HCT116 (cell line): Measurements from ENCODE around the gene SUSD5. TPM values are rescaled to one million over a fixed set of nuclear protein-coding genes. Genes with fewer than 3 reads are reported as not detected.

Experiments used
- ATAC-seq: fragments of 200-7000 bp; cut with Tn5 transposase; 2 replicates; pipeline ENCODE4 v1.9.1; 2020; ENCODE audit warnings: mild to moderate bottlenecking, moderate library complexity
- BruUV-seq: library from RNA; stranded (reverse); fragments of 400-500 nt; replicated peaks from 2 replicates; lab custom pipeline; 2021; lab: Mats Ljungman, UMichigan
- CTCF ChIA-PET: fragments of 300-600 bp; sonication (Branson Sonifier 250); formaldehyde crosslinking; loops from one replicate; lab custom pipeline; 2021; ENCODE audit warnings: antibody characterized with exemption; lab: Charles Lee
- POLR2A ChIA-PET: fragments of 300-600, 350-600 bp; sonication (Branson Sonifier 250); formaldehyde crosslinking; loops from one replicate; lab custom pipeline; 2021; ENCODE audit warnings: antibody characterized with exemption; lab: Charles Lee
- RAD21 ChIA-PET, 2 experiments: fragments of 300-600 bp; sonication (Branson Sonifier 250); formaldehyde crosslinking; loops; one replicate each; lab custom pipeline; 2023; ENCODE audit warnings: low total read pairs in 2 of 2; ENCODE audit not compliant: uncharacterized antibody in 2 of 2, unreplicated experiment in 2 of 2, low non-redundant PET in 1 of 2; lab: Charles Lee
- DNase-seq: peaks from one replicate; pipeline ENCODE4 v3.0.0-alpha.2; 2010; ENCODE audit warnings: low read depth, low spot score
- H2AFZ ChIP-seq: fragments of 200-600 bp; shearing (Covaris generic), sonication (generic); 2 replicates; pipeline ENCODE4 v1.6.1; 2017; ENCODE audit warnings: low read depth, mixed run types, mixed read lengths, antibody characterized with exemption, low read length; ENCODE audit not compliant: poor library complexity, severe bottlenecking
- H3K27ac ChIP-seq: 2 replicates; pipeline ENCODE4 v1.5.1; 2012; ENCODE audit warnings: low read depth, low read length
- H3K27me3 ChIP-seq: fragments of 200-600 bp; sonication (generic); 2 replicates; pipeline ENCODE4 v1.6.1; 2016; ENCODE audit warnings: mixed run types, low read length, mixed read lengths; ENCODE audit not compliant: insufficient read depth
- H3K36me3 ChIP-seq, 2 experiments: fragments of 200-500 bp in 1 of 2; fragments of 200-600 bp in 1 of 2; sonication (Bioruptor generic) in 1 of 2; sonication (generic) in 1 of 2; 2 replicates each; pipeline versions ENCODE4 v1.5.1 to v1.6.1; 2014 to 2016; ENCODE audit warnings: low read length in 2 of 2, inconsistent platforms in 1 of 2, mixed read lengths in 1 of 2, mixed run types in 1 of 2; ENCODE audit not compliant: insufficient read depth in 2 of 2, control insufficient read depth in 1 of 2
- H3K4me1 ChIP-seq, 2 experiments: fragments of 200-600 bp in 1 of 2; sonication (generic) in 1 of 2; 2 replicates each; pipeline versions ENCODE4 v1.5.1 to v1.6.1; 2012 to 2017; ENCODE audit warnings: low read length in 2 of 2, inconsistent platforms in 1 of 2, mild to moderate bottlenecking in 1 of 2, mixed read lengths in 1 of 2, mixed run types in 1 of 2, moderate library complexity in 1 of 2; ENCODE audit not compliant: insufficient read depth in 2 of 2, control insufficient read depth in 1 of 2
- H3K4me2 ChIP-seq: fragments of 200-600 bp; sonication (generic); 2 replicates; pipeline ENCODE4 v1.6.1; 2017; ENCODE audit warnings: mixed run types, low read length, mixed read lengths
- H3K4me3 ChIP-seq, 2 experiments: fragments of 200-600 bp in 1 of 2; sonication (generic) in 1 of 2; replicated peaks in 1 of 2; 2 replicates each; pipeline ENCODE4 v1.5.1; 2011 to 2016; ENCODE audit warnings: low read length in 2 of 2, control low read depth in 1 of 2, low read depth in 1 of 2, mild to moderate bottlenecking in 1 of 2, mixed read lengths in 1 of 2, mixed run types in 1 of 2
- H3K79me2 ChIP-seq: fragments of 200-600 bp; sonication (generic); 2 replicates; pipeline ENCODE4 v1.6.1; 2017; ENCODE audit warnings: mild to moderate bottlenecking, mixed run types, low read length, moderate library complexity, mixed read lengths; ENCODE audit not compliant: insufficient read depth
- H3K9ac ChIP-seq: fragments of 200-600 bp; sonication (generic); 2 replicates; pipeline ENCODE4 v1.6.1; 2016; ENCODE audit warnings: low read length, mixed read lengths
- H3K9me2 ChIP-seq: fragments of 200-600 bp; sonication (generic), shearing (Covaris generic); 2 replicates; pipeline ENCODE4 v1.6.1; 2017; ENCODE audit warnings: mixed run types, mild to moderate bottlenecking, moderate library complexity; ENCODE audit not compliant: insufficient read depth
- H3K9me3 ChIP-seq, 2 experiments: fragments of 200-500 bp in 1 of 2; fragments of 200-600 bp in 1 of 2; sonication (Bioruptor generic) in 1 of 2; sonication (generic) in 1 of 2; 2 replicates each; pipeline ENCODE4 v1.6.1; 2014 to 2017; ENCODE audit warnings: low read length in 2 of 2, mixed read lengths in 2 of 2, inconsistent platforms in 1 of 2, low read depth in 1 of 2, mild to moderate bottlenecking in 1 of 2, mixed run types in 1 of 2, moderate library complexity in 1 of 2; ENCODE audit not compliant: control insufficient read depth in 1 of 2, insufficient read depth in 1 of 2
- H4K20me1 ChIP-seq: fragments of 200-600 bp; sonication (generic), shearing (Covaris generic); 2 replicates; pipeline ENCODE4 v1.6.1; 2017; ENCODE audit warnings: mixed run types, mild to moderate bottlenecking, moderate library complexity; ENCODE audit not compliant: insufficient read depth
- CBX3 ChIP-seq: IDR thresholded peaks from 2 replicates; pipeline ENCODE4 v1.6.1; 2012; ENCODE audit warnings: low read depth
- CEBPB ChIP-seq: IDR thresholded peaks from 2 replicates; pipeline ENCODE4 v1.6.1; 2012; ENCODE audit warnings: low read depth
- ELF1 ChIP-seq: IDR thresholded peaks from 2 replicates; pipeline ENCODE4 v1.6.1; 2012; ENCODE audit warnings: low read depth, borderline replicate concordance
- EZH2 ChIP-seq: fragments of 200-600 bp; sonication (generic); IDR thresholded peaks from 2 replicates; pipeline ENCODE4 v1.6.1; 2017; ENCODE audit warnings: antibody characterized with exemption, mixed run types
- JUND ChIP-seq: IDR thresholded peaks from 2 replicates; pipeline ENCODE4 v1.6.1; 2012
- MAX ChIP-seq: IDR thresholded peaks from 2 replicates; pipeline ENCODE4 v1.6.1; 2012
- POLR2A ChIP-seq: IDR thresholded peaks from 2 replicates; pipeline ENCODE4 v1.7.0; 2011; ENCODE audit warnings: borderline replicate concordance; ENCODE audit not compliant: insufficient read depth, insufficient read length; ENCODE audit errors: extremely low read depth
- POLR2AphosphoS5 ChIP-seq: IDR thresholded peaks from 2 replicates; pipeline ENCODE4 v1.6.1; 2011; ENCODE audit warnings: mild to moderate bottlenecking, low read depth, low read length, moderate library complexity
- RAD21 ChIP-seq: IDR thresholded peaks from 2 replicates; pipeline ENCODE4 v1.6.1; 2012; ENCODE audit warnings: low read depth, mild to moderate bottlenecking
- SIN3A ChIP-seq: IDR thresholded peaks from 2 replicates; pipeline ENCODE4 v1.6.1; 2012; ENCODE audit warnings: low read depth
- SP1 ChIP-seq: IDR thresholded peaks from 2 replicates; pipeline ENCODE4 v1.6.1; 2012; ENCODE audit warnings: low read depth
- SRF ChIP-seq: IDR thresholded peaks from 2 replicates; pipeline ENCODE4 v1.6.1; 2012; ENCODE audit warnings: low read depth
- TCF7L2 ChIP-seq: IDR thresholded peaks from 2 replicates; pipeline ENCODE4 v1.7.0; 2011; ENCODE audit warnings: borderline replicate concordance, inconsistent platforms; ENCODE audit not compliant: insufficient read depth, insufficient read length; ENCODE audit errors: extremely low read depth
- YY1 ChIP-seq: IDR thresholded peaks from 2 replicates; pipeline ENCODE4 v1.6.1; 2011; ENCODE audit warnings: low read length, low read depth, moderate library complexity, mild to moderate bottlenecking; ENCODE audit not compliant: insufficient replicate concordance; ENCODE audit errors: extremely low read depth
- ZBTB33 ChIP-seq: IDR thresholded peaks from 2 replicates; pipeline ENCODE4 v1.6.1; 2011; ENCODE audit warnings: mild to moderate bottlenecking, low read length, moderate library complexity; ENCODE audit not compliant: insufficient replicate concordance; ENCODE audit errors: extremely low read depth
- ZFX ChIP-seq: fragments of 450-650 bp; IDR thresholded peaks from 2 replicates; pipeline ENCODE4 v1.6.1; 2017
- ZNF274 ChIP-seq: fragments of 200-500 bp; sonication (Bioruptor generic); IDR thresholded peaks from 2 replicates; pipeline ENCODE4 v1.6.1; 2014; ENCODE audit warnings: mild to moderate bottlenecking, low read depth, low read length, inconsistent platforms
- intact Hi-C: fragments of 100-400 bp; cut with micrococcal nuclease; formaldehyde crosslinking; loops from 2 replicates; pipeline ENCODE4 v1.10.0; 2022
- total RNA-seq: library from RNA; stranded (reverse); gene quantifications from one replicate; pipeline ENCODE4 v1.2.1, GENCODE V29; 2021; ENCODE audit not compliant: unreplicated experiment
- TF ChIP-seq, protein P1 (sequence below): IDR thresholded peaks from 2 replicates; pipeline ENCODE4 v1.6.1; 2012
- TF ChIP-seq, protein P2 (sequence below), 3 experiments: fragments of 200-600 bp in 1 of 3; sonication (generic) in 1 of 3; IDR thresholded peaks in 2 of 3; conservative IDR thresholded peaks in 1 of 3; 2 replicates each; pipeline ENCODE4 v1.5.1; 2012 to 2017; ENCODE audit warnings: low read depth in 2 of 3, low read length in 2 of 3, antibody characterized with exemption in 1 of 3, borderline replicate concordance in 1 of 3, control low read depth in 1 of 3, mild to moderate bottlenecking in 1 of 3, mixed read lengths in 1 of 3, mixed run types in 1 of 3, moderate library complexity in 1 of 3; ENCODE audit not compliant: insufficient read depth in 1 of 3

The SUSD5 gene
- total RNA-seq, 1 experiment from 2014 or later, result not detected

GRCh38 chr3:33104803-33105202, 113.8 kb downstream of the SUSD5 start:
- RAD21 ChIA-PET, result no interaction called here
- TF ChIP-seq TCF7L2, result no peak
- TF ChIP-seq YY1, result no peak
- no peak for TF ChIP-seq POLR2A
- TF ChIP-seq ZNF274, result no peak
- TF ChIP-seq, protein P1, sequence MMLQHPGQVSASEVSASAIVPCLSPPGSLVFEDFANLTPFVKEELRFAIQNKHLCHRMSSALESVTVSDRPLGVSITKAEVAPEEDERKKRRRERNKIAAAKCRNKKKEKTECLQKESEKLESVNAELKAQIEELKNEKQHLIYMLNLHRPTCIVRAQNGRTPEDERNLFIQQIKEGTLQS, result no peak
- no peak for TF ChIP-seq ZFX
- TF ChIP-seq MAX, result no peak
- TF ChIP-seq ZBTB33, result no peak
- TF ChIP-seq SP1, result no peak
- no peak for TF ChIP-seq SIN3A
- no peak for TF ChIP-seq CEBPB
- no peak for TF ChIP-seq RAD21
- TF ChIP-seq POLR2AphosphoS5, result no peak
- no peak for TF ChIP-seq EZH2
- no peak for TF ChIP-seq CBX3
- TF ChIP-seq, protein P2, sequence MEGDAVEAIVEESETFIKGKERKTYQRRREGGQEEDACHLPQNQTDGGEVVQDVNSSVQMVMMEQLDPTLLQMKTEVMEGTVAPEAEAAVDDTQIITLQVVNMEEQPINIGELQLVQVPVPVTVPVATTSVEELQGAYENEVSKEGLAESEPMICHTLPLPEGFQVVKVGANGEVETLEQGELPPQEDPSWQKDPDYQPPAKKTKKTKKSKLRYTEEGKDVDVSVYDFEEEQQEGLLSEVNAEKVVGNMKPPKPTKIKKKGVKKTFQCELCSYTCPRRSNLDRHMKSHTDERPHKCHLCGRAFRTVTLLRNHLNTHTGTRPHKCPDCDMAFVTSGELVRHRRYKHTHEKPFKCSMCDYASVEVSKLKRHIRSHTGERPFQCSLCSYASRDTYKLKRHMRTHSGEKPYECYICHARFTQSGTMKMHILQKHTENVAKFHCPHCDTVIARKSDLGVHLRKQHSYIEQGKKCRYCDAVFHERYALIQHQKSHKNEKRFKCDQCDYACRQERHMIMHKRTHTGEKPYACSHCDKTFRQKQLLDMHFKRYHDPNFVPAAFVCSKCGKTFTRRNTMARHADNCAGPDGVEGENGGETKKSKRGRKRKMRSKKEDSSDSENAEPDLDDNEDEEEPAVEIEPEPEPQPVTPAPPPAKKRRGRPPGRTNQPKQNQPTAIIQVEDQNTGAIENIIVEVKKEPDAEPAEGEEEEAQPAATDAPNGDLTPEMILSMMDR (IDR thresholded peaks at IDR 0.05 in 2 of 3, conservative IDR thresholded peaks at IDR 0.05 in 1 of 3; ENCODE audit: borderline replicate concordance in 1 of 3, insufficient read depth in 1 of 3, low read depth in 2 of 3, low read length in 2 of 3), result no peak
- TF ChIP-seq JUND, result no peak
- TF ChIP-seq ELF1, result no peak
- TF ChIP-seq SRF, result no peak
- TF ChIP-seq, all 23 proteins: peak for 0
- ATAC-seq, result no peak
- no peaks in the 10 kb centered on the region for H3K9me2 ChIP-seq
- no peak overlapping the region for H3K27ac ChIP-seq
- intact Hi-C loops, result no loop called here
- H3K9me3 ChIP-seq, result no peaks in the 10 kb centered on the region
- BruUV-seq, result no TSS peak
- H3K9ac ChIP-seq, result no peak overlapping the region
- H3K79me2 ChIP-seq, result no peaks in the 10 kb centered on the region
- H4K20me1 ChIP-seq, result no peaks in the 10 kb centered on the region
- ChIA-PET CTCF (no interaction called here), POLR2A (no interaction called here)
- H3K27me3 ChIP-seq, result no peaks in the 10 kb centered on the region
- DNase-seq, result no peak
- no peaks in the 10 kb centered on the region for H3K4me1 ChIP-seq
- no peaks in the 10 kb centered on the region for H3K36me3 ChIP-seq
- no peak overlapping the region for H2AFZ ChIP-seq
- no peak overlapping the region for H3K4me2 ChIP-seq
- no peak overlapping the region for H3K4me3 ChIP-seq
